ENCODE measurements around the gene EEFSEC.

The EEFSEC gene

DNA sequence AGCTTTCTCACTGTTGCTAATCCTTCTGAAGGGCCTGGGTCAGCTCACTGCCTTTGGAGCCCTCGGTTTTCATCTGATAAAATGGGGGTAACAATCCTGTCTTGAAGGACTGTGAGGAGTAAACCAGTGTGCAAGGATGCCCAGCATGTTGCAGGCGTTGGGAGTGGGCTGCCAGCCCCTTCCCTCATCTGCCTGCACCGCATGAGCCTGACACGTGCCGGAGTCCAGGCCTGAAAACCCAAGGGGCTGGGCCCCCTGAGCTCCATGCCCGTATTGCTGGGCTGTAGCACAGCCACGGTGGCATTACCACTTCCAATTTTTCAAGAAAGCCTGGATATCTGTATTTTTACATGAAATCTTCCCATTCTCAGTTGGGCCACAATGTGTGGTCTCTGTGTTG is 215.3 kb downstream of the EEFSEC start:
- no peak for DNase-seq (ENCODE audit: low read depth, low spot score)
- H3K4me3 ChIP-seq (ENCODE audit: low read length), result no peak overlapping the region

DNA sequence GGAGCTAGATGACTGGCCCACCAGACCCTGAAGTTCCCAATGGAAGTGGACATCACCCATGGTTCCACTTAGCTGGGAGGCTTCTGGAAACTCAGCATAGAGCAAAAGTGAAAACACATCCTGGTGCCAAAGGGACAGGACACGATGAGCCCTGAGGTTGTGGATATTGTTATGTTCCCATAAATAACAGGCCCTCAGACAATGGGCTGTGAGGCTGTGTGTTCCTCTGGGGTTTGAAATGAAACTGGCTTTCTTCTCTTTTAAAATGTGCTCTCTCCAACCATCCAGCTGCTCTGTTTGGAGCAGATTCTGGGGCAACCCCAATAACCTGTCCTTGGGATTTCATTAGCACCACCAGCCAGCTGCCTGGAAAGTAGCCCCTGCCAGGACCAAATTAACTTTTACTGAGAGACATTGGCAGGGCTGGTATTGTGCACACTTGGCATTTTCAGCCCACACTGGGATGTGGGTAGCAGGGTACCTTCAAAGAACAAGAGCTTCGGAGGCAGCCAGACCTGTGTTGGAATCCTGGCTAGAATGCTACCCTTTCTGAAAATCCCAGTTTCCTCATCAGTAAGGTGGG is 215.9 kb downstream of the EEFSEC start:
- DNase-seq (ENCODE audit: low read depth, low spot score), result no peak
- no peak overlapping the region for H3K4me3 ChIP-seq (ENCODE audit: low read length)

DNA sequence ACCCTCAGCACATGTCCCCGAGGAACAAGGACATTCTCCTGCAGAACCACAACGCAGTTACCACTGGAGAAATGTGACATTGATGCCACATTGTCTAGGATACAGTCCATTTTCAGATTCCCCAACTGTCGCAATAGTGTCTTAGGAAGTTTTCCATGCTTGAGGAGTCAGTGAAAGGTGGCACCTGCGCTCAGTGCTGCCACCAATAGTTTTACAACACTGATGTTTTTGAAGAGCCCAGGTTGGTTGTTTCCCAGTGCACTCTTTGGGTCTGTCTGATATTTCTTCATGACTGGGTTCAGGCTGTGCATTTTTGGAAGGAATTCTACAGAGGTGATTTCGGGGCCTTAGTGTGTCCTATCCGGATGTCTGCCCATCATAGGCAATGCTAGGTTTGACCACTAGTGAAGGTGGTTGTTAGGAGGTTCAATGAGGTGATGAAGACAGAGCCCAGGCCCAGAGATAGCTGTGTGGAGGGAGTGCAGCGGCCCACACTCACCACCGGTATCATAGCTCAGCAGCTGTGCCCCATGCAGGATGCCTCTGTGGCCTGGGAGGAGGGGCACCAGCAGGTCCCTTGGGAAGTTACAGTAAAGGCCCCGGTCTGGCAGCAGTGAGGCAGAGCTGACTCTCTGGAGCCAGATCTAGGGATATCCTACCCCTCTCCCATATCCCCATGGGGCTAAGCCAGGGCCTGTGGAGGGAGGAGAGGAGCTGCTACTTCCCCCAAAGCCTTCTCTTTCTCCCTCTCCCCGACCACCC is 216.8 kb downstream of the EEFSEC start:
- no peak for DNase-seq (ENCODE audit: low read depth, low spot score)
- no peak overlapping the region for H3K4me3 ChIP-seq (ENCODE audit: low read length)

DNA sequence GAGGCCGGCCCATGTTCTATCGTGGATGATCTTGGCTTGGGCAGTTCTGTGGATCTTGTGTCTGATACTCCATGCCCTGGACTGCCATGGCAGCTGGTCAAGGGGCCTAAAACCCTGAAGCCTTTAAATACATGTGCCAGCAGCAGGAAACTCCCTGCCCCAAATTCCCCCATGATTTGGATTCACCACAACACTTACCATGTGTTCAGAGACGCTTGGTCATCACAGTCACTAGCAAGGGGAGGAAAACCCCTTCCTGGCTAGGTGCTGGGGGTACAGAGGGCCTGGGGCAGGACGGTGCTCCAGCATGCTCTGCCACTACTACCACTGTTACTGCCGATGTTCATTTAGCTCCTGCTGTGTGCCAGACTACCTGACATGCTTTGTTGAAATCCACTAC is 219.0 kb downstream of the EEFSEC start:
- DNase-seq (ENCODE audit: low read depth, low spot score), result no peak
- no peak overlapping the region for H3K4me3 ChIP-seq (ENCODE audit: low read length)

DNA sequence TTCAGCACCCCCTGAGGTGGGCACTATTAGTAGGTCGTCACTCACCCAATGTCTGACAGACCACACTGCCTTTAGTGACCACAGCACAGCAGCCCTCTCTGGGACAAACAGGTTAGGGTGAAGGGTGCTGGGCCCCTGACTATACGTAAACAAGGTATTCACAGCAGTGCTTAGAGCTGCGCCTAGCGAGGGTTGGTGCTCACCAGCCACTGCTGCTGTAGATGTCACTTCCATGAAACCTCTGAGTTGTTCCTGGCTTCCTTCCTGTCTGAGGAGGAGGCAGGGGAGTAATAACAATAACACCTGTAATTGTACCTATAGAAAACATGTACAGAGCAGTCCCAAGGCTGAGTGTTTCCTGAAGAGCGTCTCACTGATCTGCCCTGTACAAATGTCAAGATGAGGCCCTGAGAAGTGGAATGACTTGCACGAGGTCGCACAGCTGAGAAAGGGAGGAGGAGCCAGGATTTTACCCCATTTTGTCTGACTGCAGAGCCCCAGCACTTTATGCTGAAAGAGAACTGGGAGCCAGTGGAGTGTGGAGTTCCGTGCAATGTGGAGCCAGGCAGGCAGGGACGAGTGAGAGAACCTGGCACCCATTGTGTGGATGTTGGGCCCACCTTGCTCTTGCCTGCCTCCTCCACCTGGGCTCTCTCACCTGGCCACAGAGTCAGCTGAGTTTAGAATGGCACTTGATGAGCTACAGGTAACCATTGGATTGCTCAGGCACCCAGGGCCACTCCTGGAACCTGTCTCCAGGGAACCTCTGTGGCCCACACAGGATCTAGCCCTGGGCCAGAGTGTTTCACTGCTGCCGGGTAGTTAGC is 219.6 kb downstream of the EEFSEC start:
- DNase-seq (ENCODE audit: low read depth, low spot score), result no peak
- H3K4me3 ChIP-seq (ENCODE audit: low read length), result no peak overlapping the region

DNA sequence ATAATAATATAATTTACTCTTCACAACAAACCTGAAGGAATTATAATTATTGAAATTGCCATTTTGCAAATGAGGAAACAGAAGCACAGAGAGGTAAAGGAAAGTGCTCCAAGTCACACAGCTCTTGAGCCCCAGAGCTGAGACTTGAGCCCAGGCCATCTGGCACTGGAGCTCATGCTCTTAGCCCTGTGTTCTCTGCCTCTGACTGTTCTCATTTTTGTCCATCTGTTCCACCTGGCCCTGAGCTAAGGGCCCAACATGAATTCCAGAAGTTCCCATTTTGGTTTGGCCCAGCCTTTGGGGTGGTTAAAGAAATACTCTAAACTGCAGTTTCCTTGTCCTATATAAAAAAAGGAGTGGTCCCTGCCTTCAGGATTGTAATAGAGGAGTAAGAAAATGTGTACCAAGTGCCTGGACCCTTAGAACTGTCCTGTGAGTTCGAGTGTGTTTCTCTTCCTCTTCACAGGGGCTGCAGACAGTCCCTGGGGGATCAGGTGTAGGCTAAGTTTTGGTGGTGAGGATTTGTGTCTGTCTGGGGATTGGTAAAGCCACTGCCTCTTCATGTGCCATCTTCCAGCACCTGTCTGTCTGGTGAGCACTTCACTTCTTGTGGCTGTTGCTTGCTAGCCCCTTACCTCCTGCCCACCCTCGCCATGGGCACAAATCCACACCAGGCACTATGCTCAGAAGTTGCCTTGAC is 221.6 kb downstream of the EEFSEC start:
- DNase-seq (ENCODE audit: low read depth, low spot score), result no peak
- no peak overlapping the region for H3K4me3 ChIP-seq (ENCODE audit: low read length)

DNA sequence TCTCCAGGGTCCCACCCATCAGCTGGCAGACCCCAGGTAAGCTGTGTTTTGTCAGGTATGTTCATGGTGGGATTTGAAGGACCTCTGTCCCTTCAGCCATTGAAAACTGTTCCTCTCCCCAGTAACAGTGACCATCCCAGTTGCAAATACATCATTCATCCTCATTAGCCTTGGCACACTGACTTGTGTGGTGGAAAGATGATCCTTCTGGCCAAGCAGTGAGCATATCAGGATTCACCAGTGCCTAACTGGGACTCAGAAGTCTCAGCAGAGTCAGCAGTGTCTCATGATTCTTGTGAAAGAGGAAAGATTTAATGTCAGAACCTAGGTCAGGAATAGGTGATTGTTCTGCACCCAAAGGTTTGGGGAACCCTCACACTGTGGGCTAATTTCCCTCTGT is 223.2 kb downstream of the EEFSEC start:
- no peak for DNase-seq (ENCODE audit: low read depth, low spot score)

DNA sequence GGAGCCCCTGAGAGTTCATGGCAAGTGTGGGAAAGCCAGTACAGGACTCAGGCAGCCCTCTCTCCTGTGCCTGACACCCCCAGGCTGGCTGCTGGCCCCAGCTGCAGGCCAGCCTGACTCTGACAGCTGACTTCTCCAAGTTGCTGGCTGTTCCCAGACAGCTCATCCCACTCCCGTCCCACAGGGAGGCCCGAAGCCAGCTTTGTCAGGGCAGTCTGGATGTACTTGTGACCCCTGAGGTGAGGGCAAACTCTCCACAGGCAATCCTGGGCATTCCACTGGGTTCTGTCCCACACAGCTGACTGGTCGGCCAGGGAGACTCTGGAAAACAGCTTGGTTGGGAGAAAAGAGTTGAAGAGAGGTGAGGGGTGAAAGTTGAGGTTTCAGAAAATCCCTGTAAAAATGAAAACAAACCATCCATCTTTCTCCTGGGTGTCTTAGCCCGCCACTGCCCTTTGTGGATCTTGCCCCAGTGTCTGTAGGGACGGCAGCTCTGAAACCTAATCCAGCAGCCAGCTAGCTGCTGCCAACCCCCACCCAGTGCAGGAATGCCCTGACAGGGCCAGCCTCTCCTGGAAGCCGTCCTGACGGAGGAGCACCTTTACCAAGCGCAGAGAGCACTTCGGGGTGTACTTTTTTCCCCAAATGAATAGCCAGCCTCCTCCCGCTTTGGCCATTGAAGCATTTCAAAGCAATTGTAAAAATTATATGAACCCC is 225.5 kb downstream of the EEFSEC start:
- DNase-seq (ENCODE audit: low read depth, low spot score), result no peak
- H3K4me3 ChIP-seq (ENCODE audit: low read length), result no peak overlapping the region

More for the DNA sequence above, 223.2 kb downstream of the EEFSEC start:
- no peak overlapping the region for H3K4me3 ChIP-seq (ENCODE audit: low read length)

DNA sequence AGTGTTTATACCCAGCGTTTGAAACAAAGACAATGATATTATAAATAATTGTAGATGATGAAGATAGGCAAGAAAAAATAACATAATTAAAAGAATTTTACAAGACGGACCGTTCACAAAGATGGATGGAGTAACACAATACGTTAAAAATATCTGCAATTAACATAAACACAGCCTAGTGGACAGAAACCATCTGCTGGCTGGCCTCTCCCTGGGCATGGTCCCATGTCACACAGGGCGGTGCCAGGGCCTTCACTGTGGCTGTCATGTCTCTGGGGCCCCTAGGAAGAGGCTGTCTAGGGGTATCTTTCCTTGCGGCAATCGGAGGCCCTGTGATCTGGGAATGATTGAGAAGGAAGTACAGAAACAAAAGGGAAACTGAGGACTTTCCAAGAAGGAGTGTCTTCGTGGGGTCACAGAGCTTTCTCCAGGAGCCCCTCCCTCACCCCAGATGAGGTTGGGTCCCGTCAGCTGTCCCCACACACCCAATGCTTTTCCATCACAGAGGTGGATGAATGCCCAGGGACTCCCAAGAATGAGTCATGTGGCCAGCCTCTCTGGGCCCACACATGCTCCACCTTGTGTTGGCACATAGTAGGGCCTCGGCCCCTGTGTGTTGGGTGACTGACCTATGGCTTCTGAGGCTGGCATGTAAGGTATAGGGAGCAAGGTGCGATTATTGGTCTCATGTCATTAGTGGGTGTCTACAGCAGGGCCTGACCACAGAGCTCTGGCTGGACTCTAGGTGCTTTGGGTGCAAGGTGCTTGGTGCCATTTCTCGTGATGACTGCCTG is 226.3 kb downstream of the EEFSEC start:
- H3K4me3 ChIP-seq (ENCODE audit: low read length), result no peak overlapping the region
- DNase-seq (ENCODE audit: low read depth, low spot score), result no peak

DNA sequence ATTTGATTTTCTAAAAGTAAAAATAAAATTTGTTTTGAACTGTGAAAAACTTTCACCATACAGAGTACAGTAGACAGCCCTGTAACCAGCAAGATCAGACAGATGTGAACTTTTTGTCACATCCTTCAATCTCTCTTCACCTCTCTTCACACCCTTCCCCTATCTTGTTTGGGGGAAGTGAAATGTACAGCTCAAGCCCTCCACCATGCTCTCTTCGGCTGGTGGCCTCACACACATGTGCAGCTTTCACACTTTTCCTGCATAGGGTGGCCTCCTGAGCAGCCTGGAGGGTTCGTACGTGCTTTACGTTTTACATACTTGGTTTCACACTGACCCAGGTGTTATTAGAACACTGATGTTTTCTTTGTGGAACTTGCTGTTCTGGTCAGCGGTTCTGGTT is 227.0 kb downstream of the EEFSEC start:
- no peak overlapping the region for H3K4me3 ChIP-seq (ENCODE audit: low read length)
- DNase-seq (ENCODE audit: low read depth, low spot score), result no peak

DNA sequence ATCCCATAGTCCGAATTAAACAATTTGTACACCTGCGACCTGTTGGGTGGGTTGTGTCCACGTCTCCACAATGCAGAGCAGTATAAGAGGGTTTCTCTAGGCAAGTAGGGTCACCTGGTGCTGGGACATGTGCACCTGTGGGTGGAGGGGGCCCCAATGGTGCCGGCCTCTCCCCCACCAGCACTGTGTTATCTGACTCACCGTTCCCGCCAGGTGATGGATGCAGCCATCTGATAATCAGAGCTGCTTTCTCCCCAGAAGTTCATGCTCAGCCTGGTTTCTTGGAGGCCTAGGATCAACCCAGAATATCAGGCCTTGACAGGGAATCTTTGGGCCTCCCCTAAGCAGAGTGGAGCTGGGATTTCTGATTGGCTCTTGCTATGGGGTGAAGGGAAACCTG is 227.4 kb downstream of the EEFSEC start:
- no peak for DNase-seq (ENCODE audit: low read depth, low spot score)

DNA sequence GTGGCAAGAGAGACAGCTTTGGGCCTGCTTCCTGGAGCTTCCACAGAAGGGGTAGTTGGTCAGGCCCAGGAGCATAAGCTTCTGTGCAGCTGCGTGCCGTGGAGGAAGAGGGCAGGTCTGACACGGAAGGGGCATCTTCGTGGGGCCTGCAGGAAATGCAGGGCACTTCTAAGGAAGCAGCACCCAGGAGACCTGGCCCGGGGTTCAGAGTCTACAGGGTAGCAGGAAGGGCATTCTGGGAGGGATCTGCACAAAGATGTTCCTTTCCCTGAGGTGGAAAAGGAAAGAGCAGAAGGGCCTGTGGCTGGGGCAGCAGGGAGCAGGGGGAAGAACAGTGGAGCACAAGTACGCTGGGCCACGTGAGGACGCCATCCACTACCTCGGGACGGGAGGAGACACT is 228.3 kb downstream of the EEFSEC start:
- no peak overlapping the region for H3K4me3 ChIP-seq (ENCODE audit: low read length)
- no peak for DNase-seq (ENCODE audit: low read depth, low spot score)

More for the DNA sequence above, 227.4 kb downstream of the EEFSEC start:
- no peak overlapping the region for H3K4me3 ChIP-seq (ENCODE audit: low read length)

DNA sequence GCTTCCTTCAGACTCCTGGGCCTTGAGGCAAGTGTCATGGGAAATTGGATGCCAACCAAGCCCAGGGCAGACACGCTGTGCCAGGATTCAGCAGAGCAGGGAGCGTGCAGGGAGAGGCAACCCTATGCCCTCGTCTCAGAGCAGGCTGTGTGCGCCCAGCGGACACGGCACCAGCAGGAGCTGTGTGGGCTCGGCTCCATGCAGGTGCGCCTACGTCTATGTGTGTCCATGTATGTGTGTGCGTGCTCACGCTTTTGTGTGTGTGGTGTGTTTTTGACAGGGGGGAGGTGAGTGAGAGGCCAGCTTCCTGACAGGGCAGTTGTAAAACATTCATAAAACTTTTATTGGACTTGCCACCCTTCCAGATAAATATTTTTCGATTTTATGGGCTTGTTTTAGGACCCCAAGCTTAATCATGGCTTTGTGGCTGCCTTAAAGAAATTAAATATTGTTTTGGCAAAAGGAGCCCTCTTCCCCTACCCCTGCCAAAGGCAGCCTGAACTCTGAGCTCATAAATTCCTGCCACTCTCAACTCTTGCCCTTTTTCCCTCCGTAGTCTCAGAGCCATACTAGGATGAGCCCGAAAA is 229.0 kb downstream of the EEFSEC start:
- H3K4me3 ChIP-seq (ENCODE audit: low read length), result no peak overlapping the region
- no peak for DNase-seq (ENCODE audit: low read depth, low spot score)

DNA sequence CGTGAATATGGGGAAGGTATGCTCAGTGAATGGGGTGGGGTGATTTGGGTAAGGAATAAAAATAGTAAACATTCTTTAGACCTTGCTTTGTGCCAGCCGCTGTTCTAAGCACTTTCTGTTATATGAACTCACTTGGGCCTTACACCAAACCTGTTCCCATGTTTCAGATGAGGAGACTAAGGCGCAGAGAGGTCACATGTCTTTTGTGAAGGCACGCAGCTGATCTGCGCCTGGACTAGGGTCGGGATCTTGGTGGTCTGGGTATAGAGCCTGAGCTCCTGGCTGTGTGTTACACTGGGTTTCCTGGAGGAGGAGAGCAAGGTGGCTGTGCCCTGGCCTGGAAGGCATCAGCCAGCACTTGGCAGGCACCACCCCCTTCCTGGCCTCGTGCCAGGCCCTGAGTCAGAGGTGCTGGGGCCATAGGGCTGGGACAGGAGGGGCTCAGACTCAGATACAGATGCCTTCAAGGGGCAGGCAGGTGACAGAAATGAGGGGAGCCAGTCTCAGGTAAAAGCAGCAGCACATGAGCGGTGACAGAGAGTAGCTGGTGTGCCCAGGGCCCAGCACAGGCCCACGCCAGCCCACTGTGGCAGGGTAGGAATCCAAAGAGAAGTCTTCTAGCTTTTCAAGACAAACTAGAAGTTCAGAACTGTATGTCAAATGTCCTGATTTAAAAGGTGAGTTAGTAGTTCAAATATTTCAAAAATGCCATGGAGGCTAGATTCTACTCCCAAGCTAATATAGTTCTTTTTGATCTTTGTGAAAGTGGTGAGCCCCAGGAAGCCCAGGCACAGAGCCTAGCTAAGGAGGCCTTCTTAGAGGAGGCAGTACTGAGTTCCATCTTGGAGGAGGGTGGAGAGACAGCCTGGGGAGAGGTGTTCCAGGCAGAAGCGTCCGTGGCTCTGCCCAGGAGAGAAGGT is 230.3 kb downstream of the EEFSEC start:
- peak; percentile 41 for DNase-seq (ENCODE audit: low read depth, low spot score)
- H3K4me3 ChIP-seq (ENCODE audit: low read length), result no peak overlapping the region

DNA sequence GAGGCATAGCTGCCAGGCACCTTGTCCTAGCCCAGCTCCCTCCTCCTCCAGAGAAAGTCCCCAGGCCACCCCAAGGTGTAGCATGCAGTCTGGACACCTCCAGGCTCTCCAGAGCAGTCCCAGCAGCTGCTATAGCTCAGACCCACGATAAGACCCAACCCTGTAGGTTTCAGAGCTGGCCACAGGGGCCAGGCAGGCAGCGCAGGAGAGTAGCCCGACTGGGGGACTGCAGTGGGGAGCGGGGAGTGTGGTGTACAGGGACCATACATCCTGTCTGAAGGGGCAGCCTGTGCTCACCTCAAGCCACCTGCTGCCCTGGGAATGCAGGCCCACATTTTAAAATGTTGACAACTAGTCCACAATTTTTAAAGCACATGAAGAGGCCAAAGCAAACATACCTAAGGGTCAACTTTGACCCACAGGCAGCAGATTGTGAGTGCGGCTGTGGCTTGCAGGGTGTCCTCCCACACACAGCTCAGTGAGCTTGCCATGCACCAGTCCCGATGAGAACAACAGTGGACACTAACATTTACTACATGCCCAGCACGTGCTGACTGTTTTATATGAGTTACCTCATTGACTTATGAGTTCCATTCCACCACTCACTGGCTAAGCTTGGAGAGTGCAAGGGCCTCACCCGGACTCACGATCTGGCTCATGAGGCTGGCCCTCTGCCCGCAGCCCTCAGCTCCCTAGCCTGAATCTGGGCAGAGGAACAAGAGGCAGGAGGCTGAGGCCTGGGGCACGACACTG is 232.0 kb downstream of the EEFSEC start:
- DNase-seq (ENCODE audit: low read depth, low spot score), result no peak
- no peak overlapping the region for H3K4me3 ChIP-seq (ENCODE audit: low read length)

DNA sequence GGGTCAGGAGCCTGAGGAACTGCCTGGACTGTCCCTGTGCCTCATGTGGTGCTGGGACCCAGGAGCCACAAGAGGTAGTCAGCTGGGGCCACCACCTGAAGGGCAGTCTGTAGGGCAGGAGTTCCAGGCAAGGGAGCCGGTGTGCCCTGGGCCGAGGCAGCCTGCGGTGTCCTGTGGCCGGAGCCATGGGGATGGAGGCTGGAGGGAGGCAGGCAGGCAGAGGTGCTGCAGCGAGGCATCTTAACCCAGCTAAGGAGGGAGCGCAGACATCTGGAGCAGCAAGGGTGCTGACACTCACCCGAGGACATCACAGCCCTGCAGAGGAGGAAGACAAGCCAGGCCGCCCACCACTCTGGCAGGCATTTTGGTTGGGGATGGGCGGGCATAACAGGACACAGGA is 235.7 kb downstream of the EEFSEC start:
- no peak overlapping the region for H3K4me3 ChIP-seq (ENCODE audit: low read length)
- no peak for DNase-seq (ENCODE audit: low read depth, low spot score)
